NCI-H187 (cell line): ENCODE measurements around the gene ENDOD1.

ENCODE experiments used
- DNase-seq, 2 experiments: peaks; one replicate each; lab custom pipeline; 2025; lab: John Stamatoyannopoulos, UW

The ENDOD1 gene

GRCh38 chr11:95170294-95170693 lies 80.6 kb downstream of the ENDOD1 start:
- no peak for DNase-seq

GRCh38 chr11:95175818-95176380 lies 86.3 kb downstream of the ENDOD1 start:
- DNase-seq, result no peak
